H1 (cell line): ENCODE data around the gene RBM20. TPM values are rescaled to one million over a fixed set of nuclear protein-coding genes. Genes with fewer than 3 reads are reported as not detected.

Experiments used
- CBX5 ChIP-seq: fragments of 300-800, 300-1000 bp; sonication (generic); IDR thresholded peaks from 2 replicates; pipeline ENCODE4 v1.7.1; 2016; ENCODE audit warnings: antibody characterized with exemption, low read length, low read depth
- CBX8 ChIP-seq: fragments of 300-800, 300-1000 bp; sonication (generic); IDR thresholded peaks from 2 replicates; pipeline ENCODE4 v1.7.1; 2016; ENCODE audit warnings: low read depth, low read length, borderline replicate concordance
- JUND ChIP-seq: IDR thresholded peaks from 2 replicates; pipeline ENCODE4 v1.6.1; 2011; ENCODE audit warnings: mild to moderate bottlenecking, improper control_type of control experiment, low read length
- RAD21 ChIP-seq, 2 experiments: IDR thresholded peaks in 1 of 2; conservative IDR thresholded peaks in 1 of 2; 2 replicates each; pipeline ENCODE4 v1.6.1; 2011; ENCODE audit warnings: low read depth in 2 of 2, low read length in 2 of 2, improper control_type of control experiment in 1 of 2, inconsistent platforms in 1 of 2, mild to moderate bottlenecking in 1 of 2, moderate library complexity in 1 of 2
- RNF2 ChIP-seq: fragments of 200-900, 300-1000 bp; sonication (generic); IDR thresholded peaks from 2 replicates; pipeline ENCODE4 v1.7.1; 2016; ENCODE audit warnings: borderline replicate concordance, low read depth, mild to moderate bottlenecking, antibody characterized with exemption, low read length; ENCODE audit not compliant: poor library complexity, severe bottlenecking; ENCODE audit errors: missing control alignments
- polyA plus RNA-seq, 7 experiments: library from polyadenylated mRNA; depleted of rRNA in 3 of 7; stranded (reverse) in 5 of 7; unstranded in 2 of 7; fragments of >200 nt in 5 of 7; fragments of 200-250 nt in 2 of 7; gene quantifications; 1 replicate in 5 of 7; 2 replicates in 1 of 7; 4 replicates in 1 of 7; pipeline versions ENCODE4 v1.2.1 to v1.2.3, GENCODE V29; 2011 to 2013; ENCODE audit warnings: missing spikeins in 2 of 7, mixed read lengths in 2 of 7
- total RNA-seq: library from RNA; stranded (reverse); fragmentation: NEBNext Ultra II Directional; extraction: Animal tissue kit (Norgen Biotek cat#: 25700); gene quantifications from 2 replicates; pipeline ENCODE4 v1.2.1, GENCODE V29; 2021

RBM20 gene
- total and polyA plus RNA-seq, 2 of the 8 experiments (the other 6 are each of a cell fraction or from before 2014, with no cell fraction given): 0.05 to 0.63 TPM

- TF ChIP-seq RNF2: no peak
- no peak for TF ChIP-seq RAD21 (IDR thresholded peaks at IDR 0.05 in 1 of 2, conservative IDR thresholded peaks at IDR 0.05 in 1 of 2; ENCODE audit: low read depth in 2 of 2, low read length in 2 of 2)
- TF ChIP-seq CBX5: no peak
- no peak for TF ChIP-seq CBX8
- TF ChIP-seq JUND: no peak
Measured at GRCh38 chr10:110742801-110743200, 98.7 kb downstream of the RBM20 start (continued).
